Hair follicular keratinocyte (primary cell): ENCODE measurements around the gene LAMA5. TPM values are rescaled to one million over a fixed set of nuclear protein-coding genes. Genes with fewer than 3 reads are reported as not detected.

ENCODE experiments used
- total RNA-seq: library from RNA; depleted of rRNA; stranded (reverse); fragments of >200 nt; gene quantifications from 2 replicates; pipeline ENCODE4 v1.2.3, GENCODE V29; 2015

Gene LAMA5, protein sequence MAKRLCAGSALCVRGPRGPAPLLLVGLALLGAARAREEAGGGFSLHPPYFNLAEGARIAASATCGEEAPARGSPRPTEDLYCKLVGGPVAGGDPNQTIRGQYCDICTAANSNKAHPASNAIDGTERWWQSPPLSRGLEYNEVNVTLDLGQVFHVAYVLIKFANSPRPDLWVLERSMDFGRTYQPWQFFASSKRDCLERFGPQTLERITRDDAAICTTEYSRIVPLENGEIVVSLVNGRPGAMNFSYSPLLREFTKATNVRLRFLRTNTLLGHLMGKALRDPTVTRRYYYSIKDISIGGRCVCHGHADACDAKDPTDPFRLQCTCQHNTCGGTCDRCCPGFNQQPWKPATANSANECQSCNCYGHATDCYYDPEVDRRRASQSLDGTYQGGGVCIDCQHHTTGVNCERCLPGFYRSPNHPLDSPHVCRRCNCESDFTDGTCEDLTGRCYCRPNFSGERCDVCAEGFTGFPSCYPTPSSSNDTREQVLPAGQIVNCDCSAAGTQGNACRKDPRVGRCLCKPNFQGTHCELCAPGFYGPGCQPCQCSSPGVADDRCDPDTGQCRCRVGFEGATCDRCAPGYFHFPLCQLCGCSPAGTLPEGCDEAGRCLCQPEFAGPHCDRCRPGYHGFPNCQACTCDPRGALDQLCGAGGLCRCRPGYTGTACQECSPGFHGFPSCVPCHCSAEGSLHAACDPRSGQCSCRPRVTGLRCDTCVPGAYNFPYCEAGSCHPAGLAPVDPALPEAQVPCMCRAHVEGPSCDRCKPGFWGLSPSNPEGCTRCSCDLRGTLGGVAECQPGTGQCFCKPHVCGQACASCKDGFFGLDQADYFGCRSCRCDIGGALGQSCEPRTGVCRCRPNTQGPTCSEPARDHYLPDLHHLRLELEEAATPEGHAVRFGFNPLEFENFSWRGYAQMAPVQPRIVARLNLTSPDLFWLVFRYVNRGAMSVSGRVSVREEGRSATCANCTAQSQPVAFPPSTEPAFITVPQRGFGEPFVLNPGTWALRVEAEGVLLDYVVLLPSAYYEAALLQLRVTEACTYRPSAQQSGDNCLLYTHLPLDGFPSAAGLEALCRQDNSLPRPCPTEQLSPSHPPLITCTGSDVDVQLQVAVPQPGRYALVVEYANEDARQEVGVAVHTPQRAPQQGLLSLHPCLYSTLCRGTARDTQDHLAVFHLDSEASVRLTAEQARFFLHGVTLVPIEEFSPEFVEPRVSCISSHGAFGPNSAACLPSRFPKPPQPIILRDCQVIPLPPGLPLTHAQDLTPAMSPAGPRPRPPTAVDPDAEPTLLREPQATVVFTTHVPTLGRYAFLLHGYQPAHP (N-terminal part only)
- total RNA-seq: 96.3 and 136 TPM in 2 replicates

DNA sequence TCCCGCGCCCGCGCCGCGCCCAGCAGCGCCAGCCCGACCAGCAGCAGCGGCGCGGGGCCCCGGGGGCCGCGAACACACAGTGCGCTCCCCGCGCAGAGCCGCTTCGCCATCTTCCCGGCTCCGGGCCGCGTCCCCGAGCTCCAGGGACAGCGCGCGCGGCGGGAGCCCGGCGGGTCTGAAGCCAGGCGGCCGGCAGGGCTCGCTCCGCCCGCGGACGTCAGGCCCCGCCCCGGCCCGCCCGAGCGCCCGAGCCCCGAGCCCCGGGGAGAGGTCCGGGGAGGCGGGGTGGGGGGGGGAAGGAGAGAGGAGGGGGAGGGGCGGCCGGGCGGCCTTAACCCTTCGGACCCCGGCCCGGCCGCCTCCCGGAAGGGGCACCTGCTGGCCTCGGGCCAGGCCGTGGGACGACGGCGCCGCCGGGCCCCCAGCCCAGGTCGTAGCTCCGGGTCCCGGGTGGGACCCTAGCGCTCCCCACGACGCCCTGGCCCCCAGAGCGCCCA lies at the start of gene LAMA5:
LAMA5 (minus strand) TSS at position 177 of the 497 bp plus-strand sequence; CDS start at position 110, 67 bp downstream.

DNA sequence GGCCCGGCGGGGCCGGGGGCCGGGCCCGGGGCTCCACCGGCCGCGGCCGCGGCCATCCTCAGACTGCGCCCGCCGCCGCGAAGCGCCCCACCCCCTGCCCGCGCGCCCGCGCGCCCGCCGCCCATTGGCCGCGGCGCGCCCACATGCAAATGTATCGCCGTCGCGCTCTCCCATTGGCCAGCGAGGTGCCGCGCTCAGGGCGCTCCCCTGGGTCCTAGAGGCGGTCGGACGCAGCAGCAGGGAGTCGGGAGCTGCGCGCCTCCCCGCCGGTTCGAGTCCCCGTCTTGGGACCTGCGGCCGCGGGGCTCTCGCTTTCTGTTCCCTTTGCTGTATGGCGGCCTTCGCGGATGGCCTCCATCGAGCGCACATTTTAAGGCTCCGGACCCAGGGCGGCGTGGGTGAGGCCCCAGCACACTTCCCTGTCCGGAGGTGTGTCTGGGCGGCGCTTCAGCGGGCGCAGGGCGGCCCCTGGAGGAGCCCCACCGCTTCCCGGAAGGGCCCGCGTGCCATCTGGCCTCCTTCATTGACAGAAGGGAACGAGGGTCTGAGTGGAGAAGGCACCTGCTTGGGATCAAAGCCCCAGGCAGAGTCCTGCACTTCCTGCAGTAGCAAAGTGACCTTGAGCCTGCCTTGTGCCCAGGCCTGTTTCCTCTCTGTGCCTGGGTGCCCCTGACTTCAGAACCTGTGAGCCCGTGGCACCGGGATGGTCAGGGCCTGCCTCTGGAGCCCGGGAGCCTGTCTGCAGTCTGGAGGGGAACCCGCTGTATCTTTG lies 40.3 kb upstream of the LAMA5 start, which contains the start of gene CABLES2:
CABLES2 (minus strand) TSS at position 65 of the 772 bp plus-strand sequence; CDS start at position 56, 9 bp downstream.

DNA sequence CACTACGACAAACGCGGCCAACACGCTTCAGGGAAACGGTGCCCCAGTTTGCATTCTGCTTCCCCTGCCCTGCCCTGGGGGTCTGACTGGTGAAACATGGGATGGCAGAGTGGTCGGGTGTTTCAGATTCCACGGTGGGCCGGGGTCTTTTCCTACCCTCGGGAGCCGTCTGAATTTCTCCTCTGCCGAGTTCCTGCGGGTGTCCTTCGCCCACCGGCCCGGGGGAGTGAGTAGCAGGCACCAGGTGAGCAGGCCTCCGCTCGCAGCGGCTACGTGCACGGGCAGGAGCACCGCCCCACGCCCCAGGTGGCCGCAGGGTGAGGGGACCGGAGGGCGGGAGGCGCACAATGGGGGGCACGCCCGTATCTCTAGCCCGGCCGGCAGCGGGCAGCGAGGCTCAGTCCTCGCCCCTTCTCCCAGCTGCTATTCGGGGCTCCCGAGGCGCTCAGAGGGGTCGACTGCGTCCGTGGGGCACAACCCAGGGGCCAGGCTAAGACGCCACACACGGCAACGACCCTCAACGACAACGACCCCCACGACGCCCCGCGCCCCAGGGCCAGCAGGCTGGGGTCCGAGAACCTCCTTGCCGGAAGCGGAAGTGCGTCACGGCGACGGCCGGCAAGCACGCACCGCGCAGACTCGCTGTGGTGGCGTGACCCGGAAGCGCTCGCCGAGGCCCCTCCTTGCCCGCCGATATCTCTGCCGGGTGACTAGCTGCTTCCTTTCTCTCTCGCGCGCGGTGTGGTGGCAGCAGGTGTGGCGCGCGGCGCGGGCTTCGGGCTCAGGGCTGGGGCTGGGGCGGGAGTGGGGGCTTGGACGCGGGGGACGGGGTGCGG lies 19.5 kb upstream of the LAMA5 start, which contains the start of gene RPS21:
RPS21 (plus strand) TSS at position 721 of the 836 bp plus-strand sequence. CDS start 236 bp downstream, outside the sequence.

DNA sequence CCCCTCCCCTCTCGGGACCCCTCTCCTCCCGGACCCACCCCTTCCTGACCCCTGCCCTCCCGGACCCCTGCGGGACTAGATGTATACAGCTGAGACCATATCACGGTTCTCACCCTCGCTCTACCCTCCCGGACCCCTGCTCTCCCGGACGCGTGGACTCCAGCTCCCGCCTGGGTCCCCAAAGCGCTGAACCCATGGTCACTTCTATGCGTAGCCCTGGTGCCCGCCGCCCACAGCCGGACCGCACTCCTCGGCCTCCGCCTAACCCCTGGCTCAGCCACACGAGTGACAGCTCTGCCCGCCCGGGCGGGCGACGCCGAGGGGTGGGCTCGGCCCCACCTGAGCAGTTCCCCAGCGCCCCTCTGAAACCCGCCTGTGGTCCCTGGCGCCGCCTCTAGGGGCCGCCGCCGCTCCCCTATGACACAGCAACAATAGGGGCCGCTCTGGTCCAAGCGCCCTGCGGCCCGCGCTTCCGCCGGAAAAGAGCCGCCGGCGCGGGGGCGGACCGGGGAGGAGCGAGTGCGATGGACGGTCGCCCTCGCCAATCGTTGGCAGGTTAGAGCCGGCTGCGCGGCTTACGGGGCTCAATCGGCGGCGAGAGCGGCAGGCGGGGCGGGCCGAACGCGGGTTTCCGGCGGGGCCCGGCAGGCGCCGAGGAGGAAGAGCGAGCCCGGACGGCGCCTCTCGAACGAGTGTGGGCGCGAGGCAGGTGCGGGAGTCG lies 64.6 kb downstream of the LAMA5 start, which contains the start of gene ADRM1:
ADRM1 (plus strand) TSS at position 657 of the 721 bp plus-strand sequence. CDS start 572 bp downstream, outside the sequence.

Other genes starting within 250 kb of the LAMA5 start
- gene LSM14B, start 244.8 kb downstream of the LAMA5 start, total RNA-seq: 17.6 and 20.8 TPM in 2 replicates
- gene PSMA7, start 223.9 kb downstream of the LAMA5 start, total RNA-seq: 409 and 607 TPM in 2 replicates
- gene SS18L1, start 223.5 kb downstream of the LAMA5 start, total RNA-seq: 8.5 and 11.2 TPM in 2 replicates
- gene MTG2, start 184.3 kb downstream of the LAMA5 start, total RNA-seq: 23.6 and 33.9 TPM in 2 replicates
- gene HRH3, start 147.0 kb downstream of the LAMA5 start, total RNA-seq: not detected in 2 replicates
- 22.7 and 25.1 TPM in 2 replicates for gene OSBPL2, start 128.8 kb downstream of the LAMA5 start, total RNA-seq
- gene ADRM1, start 64.3 kb downstream of the LAMA5 start, total RNA-seq: 193 and 288 TPM in 2 replicates
- gene RPS21, start 19.8 kb upstream of the LAMA5 start, total RNA-seq: 2,528 and 3,406 TPM in 2 replicates
- gene CABLES2, start 40.0 kb upstream of the LAMA5 start, total RNA-seq: 3.8 and 5.3 TPM in 2 replicates
- gene RBBP8NL, start 60.2 kb upstream of the LAMA5 start, total RNA-seq: not detected in 2 replicates
- not detected in 2 replicates for gene GATA5, start 108.7 kb upstream of the LAMA5 start, total RNA-seq